DMS79 treated with DMSO at 0.1 percent for 48 hours (cell line): ENCODE data around the gene KCNIP2.

Experiments used
- DNase-seq: peaks from one replicate; lab custom pipeline; 2025; lab: John Stamatoyannopoulos, UW

KCNIP2 gene

GRCh38 chr10:101843032-101844021 lies at the start of gene KCNIP2:
KCNIP2 (minus strand) TSS chr10:101843800; CDS start chr10:101843568, 232 bp downstream.
- peak; percentile 4 for DNase-seq

- no peak for DNase-seq
Measured at GRCh38 chr10:101892782-101893391, 49.3 kb upstream of the KCNIP2 start.

DNA sequence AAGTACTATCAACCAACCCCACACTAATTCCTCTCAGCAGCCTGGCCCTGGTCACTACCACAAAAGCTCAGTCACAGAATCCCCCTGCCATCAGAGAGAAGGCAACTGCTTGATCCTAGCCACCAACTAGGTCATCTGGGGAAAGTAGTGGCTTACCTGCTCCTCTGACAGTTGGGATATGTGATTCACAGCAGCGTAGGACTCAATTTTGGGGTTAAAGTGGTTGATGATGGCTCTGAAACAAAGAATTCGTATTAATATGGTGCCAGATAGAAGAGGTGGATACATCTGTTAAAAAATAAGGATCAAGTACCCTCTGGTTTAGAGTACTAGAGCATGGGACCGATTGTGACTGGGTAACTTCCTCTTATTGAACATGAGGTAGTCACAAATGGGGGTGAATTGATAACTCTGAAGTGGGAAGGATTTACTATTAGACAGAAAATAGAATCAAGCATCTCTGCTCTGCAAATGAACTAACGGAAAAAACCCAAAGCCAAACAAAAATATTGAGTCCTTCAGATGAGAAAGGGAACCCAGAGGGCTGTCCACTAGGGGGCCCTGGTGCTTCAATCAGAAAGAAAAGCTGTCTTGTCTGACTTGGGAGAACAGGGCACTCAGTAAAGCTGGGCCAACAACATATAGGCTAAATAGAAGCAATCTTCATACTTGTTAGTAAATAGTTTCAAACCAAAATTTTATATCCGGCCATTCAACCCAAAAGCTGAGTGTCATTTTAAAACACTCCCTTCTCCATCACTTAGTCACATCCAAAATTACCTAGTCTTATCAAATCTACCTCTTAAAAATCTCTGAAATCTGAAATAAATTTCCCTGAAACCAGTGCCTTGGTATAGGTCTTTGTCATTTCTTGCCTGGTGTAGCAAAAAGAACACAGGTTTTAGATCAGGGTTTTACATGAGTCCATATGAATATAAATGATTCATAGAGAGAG lies 45.9 kb upstream of the KCNIP2 start:
- DNase-seq: peak; percentile 23

GRCh38 chr10:101888251-101888949 lies 44.8 kb upstream of the KCNIP2 start:
- DNase-seq: no peak

DNA sequence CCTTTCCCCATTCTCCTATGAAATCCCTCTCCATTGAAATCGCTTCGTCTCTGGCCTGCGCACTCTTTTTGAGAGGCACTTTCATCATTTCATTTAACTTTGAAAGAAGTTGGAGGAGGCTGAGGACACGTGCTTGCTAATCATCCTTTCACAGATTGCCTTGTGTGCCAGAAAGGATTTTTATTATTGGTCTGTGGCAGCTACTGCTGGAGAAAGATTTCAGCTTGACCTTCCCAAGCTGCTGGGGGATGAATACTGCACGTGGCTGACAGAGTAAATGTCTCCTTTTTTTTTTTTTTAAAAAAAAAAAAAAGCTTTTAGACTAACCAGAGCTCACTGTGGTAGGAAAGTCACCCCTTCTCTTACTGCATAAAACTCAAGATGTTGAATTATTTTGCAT lies 44.2 kb upstream of the KCNIP2 start:
- DNase-seq: no peak

DNA sequence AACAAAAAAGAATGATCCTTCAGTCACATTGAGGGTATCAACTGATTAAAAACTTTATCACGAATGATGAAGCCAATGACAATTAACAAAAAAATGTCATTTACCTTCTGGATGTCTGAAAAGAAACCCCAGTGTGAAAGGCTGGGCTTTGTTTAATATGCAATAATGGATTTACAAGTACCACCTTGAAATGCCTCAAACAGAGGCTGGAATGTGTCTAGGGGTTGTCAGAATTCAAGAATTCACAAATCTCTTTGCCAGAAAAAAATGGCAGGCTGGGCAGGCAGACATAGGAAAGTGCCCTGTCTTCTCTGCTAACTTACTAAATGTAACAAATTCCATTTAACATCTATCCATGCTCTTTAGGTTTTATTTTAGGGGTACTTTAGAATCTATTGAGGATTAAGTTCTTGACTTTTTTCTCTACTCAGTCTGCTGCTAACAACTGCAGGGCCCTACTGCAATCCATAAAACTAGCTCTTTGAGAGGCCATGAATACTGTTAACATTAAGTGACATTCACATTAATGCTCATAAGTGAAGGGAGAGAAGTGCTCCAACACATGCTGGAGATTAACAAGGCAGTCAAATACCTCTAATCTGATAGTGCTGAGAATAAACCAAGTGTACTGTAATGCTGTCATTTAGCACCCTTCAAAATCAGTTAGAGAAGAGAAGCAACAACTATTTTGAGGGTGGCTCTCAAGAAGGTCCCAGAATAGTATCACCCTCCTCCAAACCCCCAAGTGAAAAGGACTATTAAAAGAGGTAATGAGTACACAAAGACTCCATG lies 43.1 kb upstream of the KCNIP2 start:
- DNase-seq: no peak

GRCh38 chr10:101881036-101881774 lies 37.6 kb upstream of the KCNIP2 start:
- no peak for DNase-seq

GRCh38 chr10:101880232-101880573 lies 36.6 kb upstream of the KCNIP2 start:
- DNase-seq: no peak

DNA sequence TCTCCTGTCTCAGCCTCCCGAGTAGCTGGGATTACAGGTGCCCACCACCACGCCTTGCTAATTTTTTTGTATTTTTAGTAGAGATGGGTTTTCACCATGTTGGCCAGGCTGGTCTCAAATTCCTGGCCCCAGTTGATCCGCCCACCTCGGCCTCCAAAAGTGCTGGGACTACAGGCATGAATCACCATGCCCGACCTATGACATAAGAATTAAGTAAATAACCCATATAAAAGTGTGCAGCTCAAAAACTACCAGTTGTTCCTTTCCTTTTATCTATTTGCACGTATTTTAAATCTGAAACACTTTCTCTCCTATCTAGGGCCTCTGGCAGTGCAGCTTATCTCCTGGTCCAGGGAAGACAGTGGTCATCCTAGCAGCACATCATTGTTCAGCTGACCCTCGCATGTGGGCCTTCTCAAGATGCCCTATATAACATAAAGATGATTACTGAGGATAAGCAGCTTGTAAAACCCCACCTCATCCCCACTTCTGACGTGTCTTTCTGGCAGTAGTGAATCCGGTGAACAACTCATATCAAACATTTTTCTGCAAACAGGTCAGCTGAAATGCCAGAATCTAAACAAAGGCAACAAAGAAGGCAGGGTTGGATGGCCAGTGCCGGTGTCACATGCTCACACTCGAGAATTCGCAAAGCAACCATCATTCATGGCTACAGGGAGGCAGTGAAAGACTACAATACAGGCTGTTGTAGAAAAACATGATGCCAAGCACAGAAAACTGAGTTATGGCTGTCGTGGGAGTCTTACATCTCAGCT lies 36.0 kb upstream of the KCNIP2 start:
- no peak for DNase-seq

GRCh38 chr10:101878869-101879268 lies 35.3 kb upstream of the KCNIP2 start:
- no peak for DNase-seq

- no peak for DNase-seq
Measured at GRCh38 chr10:101875068-101875688, 31.6 kb upstream of the KCNIP2 start.

DNA sequence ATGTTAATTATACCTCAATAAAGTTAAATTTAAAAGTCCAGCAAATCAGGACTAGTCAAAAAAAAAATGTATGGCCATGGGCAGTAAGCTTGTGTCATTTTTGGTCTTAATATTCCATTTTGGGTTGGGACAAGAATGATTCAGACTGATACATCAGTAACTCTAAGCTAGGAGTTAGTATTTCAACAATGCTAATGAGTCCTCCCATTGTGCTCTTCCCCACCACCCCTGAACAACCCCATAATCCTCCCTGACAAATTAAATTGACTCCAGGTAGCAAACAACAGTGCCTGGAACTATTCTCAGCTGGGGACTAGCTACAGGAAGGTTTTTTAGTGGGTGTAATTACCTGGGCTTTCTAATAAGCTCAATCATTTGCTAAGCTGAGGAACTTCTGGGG lies 30.7 kb upstream of the KCNIP2 start:
- no peak for DNase-seq

GRCh38 chr10:101867931-101868330 lies 24.3 kb upstream of the KCNIP2 start:
- DNase-seq: no peak

DNA sequence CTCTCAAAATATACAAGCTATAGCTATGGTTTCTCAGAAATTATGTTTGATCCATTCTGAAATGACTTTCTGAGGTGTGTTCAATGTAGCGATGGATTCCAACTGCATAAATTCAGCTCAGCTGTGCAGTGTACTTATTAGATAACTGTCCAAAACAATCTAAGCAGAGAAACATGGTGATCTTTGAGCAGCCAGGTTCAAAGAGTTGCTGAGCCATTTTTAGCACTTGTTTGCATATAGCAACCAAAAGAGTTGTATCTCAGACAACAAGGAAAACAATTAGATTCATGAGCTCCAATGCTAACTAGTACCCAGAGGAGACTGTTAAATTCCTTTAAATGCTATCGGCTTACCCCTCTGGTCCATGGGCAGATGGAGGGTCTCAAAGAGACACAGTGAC lies 15.9 kb upstream of the KCNIP2 start:
- no peak for DNase-seq

- DNase-seq: no peak
Measured at GRCh38 chr10:101858723-101859500, 15.3 kb upstream of the KCNIP2 start.

DNA sequence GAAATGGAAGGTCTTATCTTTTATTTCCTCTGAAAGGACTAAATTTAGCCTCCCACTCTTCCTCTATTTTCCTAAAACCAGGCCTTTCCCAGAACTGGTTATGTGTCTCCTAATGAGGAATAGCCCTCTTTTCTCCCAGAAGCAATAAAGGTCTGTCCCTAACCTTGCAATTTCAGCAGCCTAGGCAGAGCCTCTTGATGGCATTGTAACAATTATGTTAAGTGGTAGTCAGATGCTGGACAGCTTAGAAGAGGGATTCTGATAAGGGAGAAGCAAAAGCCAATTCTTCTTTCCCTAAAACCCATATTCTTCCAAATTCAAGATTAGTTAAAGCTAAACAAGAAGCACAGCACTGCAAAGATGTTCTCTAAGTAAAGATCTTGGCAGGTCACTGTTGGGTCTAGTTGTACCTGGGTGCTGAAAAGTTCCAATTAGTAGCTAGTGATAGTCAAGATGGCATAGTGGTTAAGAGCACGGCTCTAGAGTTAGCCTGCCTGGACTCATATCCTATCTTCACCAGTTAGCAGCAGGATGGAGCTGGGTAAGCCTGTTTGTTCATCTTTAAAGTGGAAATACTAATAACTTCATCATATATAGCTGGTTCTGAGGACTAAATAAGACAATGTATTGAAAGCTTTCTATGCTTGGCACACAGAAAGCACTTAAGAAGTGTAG lies 14.3 kb upstream of the KCNIP2 start:
- no peak for DNase-seq

DNA sequence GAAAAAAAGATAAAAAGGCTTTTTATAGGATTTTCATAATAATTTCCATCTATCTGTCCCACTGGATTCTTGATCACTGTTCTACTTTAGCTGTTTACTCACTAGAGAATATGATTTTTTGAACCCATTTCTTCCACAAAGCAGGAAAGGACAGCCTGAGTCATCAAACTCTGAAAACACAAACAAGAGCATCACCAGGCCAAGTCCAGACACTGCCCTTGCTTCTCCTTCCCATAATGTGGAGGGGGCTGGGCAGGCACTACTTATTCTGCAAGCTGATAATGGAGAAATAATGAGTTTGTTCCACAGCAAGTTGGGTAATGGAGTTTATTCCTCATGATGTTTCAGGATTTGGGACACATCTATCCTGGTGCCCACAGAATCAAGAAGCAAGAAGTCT lies 13.0 kb upstream of the KCNIP2 start:
- DNase-seq: no peak
